IPS-18c (cell line): Measurements from ENCODE around the gene G3BP1.
A peak's percentile ranks its signal among the peaks of the same experiment; 100 is the strongest.
"Not testable (repeated sequence)": the region's sequence is repeated elsewhere in the genome, so short reads cannot be mapped to it uniquely, and the experiment has no call there.

Experiments
- H3K4me3 ChIP-seq: 2 replicates; pipeline ENCODE4 v1.7.0; 2013; ENCODE audit warnings: low read depth, mild to moderate bottlenecking, low read length, moderate library complexity; ENCODE audit not compliant: insufficient read depth
- H3K9me3 ChIP-seq: one replicate; pipeline ENCODE4 v1.6.1; 2013; ENCODE audit warnings: mild to moderate bottlenecking, low read length, moderate library complexity; ENCODE audit not compliant: control insufficient read depth, insufficient read depth

Gene G3BP1

DNA sequence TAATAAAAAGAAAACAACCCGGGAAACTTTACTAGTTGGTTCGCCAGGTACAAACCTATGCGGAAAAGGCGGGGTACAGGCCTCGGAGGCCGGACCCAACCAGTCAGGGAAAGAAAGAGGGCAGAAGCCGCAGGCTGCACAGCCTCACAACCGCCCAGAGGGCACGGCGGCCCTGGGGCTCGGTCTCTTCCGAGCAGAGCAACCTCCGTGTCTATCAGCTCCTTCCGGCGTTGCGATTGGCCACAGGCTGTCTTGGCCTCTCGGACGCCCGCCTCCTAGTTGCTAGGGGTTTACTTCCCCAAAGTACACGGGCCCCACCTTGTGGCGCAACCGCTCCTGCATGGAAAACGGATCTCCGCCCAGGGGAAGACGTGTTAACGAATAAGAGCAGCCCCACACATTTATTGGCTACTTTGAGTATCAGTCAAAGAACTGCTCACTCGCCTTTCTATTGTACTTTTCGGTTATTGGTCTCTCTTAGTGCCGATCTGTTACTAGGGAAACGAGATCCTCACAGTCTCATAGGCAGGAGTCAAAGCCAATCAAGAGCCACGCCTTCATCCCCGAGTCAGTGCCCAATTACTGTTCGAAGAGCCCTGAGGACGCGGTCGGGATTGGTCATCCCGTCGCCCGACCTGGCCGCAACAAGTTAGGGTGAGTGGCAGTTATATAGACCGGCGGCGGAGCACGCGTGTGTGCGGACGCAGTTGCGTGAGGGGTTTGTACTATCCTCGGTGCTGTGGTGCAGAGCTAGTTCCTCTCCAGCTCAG lies at the start of gene G3BP1:
Gene G3BP1, plus strand, starts transcription at position 696 of the 770 bp plus-strand sequence. CDS start 14,667 bp downstream, outside the sequence.
- H3K4me3 ChIP-seq = peak within 1 kb of the TSS; percentile 99
- no peaks in the 10 kb centered on the region for H3K9me3 ChIP-seq

DNA sequence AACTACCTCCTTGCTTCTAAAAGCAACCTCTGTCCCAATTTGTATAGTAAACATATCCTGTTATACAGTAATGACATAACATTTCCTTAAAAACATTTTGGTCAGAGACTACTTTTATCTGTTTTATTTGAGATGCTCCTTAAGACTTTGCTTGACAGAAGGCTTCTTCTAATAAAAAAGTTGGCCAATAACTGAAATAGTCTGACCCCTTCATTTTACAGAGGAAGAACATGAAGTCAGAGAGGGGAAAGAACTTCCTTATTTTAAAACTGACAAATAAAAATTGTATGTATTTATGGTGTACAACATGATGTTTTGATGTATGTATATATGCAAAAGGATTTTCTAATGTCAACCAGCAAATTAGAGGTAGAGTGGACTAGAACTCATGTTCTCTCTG lies 49.2 kb upstream of the G3BP1 start:
- H3K4me3 ChIP-seq = no peak overlapping the region

DNA sequence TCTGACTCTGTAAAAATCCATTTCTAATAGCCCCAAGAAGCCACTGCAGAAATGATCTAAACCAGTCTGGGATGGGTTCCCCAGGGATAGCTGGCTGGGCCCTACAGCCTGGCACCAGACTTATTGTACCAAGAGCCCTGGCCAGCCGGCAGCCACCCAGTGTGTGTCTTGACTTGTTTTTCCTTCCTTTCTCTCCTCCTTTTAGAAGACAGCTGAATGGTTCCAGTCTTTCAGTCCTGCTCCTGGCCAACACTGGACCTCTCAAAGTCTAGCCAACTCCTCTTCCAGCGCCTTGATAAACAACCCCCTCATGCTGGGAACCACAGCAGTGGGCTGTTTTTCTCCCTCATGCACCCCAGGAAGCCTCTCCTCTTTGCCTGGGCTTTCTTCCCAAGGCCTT lies 47.4 kb upstream of the G3BP1 start:
- H3K4me3 ChIP-seq = no peak overlapping the region

More for the DNA sequence above, 49.2 kb upstream of the G3BP1 start:
- no peaks in the 10 kb centered on the region for H3K9me3 ChIP-seq

DNA sequence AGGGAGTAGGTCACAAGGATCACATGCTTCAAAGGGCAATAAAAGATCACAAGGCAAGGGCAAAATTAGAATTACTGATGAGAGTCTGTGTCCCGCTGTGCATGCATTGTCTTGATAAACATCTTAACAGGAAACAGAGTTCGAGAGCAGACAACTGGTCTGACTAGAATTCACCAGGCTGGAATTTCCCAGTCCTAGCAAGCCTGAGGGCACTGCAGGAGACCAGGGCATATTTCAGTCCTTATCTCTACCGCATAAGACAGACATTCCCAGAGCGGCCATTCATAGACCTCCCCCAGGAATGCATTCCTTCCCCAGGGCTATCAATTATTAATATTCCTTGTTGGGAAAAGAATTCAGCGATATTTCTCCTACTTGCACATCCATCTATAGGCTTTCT lies 42.2 kb upstream of the G3BP1 start:
- not testable (repeated sequence) for H3K4me3 ChIP-seq, H3K9me3 ChIP-seq

More for the DNA sequence above, 47.4 kb upstream of the G3BP1 start:
- no peaks in the 10 kb centered on the region for H3K9me3 ChIP-seq

DNA sequence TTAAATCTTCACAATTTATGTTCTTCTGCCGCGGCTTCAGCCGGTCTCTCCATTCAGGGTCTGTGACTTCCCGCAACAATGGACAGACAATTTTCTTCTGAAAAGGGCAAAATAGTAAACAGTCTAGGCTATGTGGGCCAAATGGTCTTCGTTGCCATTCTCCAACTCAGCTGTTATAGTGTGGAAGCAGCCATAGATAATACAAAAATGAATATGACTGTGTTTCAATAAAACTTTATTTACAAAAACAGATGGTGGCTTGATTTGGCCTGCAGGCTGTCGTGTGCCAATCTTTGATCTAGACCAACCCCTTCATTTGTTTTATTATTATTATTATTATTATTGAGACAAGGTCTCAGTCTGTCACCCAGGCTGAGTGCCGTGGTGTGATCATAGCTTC lies 41.4 kb upstream of the G3BP1 start:
- Histone ChIP-seq H3K9me3 (peaks cover 2% of the 10 kb centered on the region), H3K4me3 (no peak overlapping the region)

DNA sequence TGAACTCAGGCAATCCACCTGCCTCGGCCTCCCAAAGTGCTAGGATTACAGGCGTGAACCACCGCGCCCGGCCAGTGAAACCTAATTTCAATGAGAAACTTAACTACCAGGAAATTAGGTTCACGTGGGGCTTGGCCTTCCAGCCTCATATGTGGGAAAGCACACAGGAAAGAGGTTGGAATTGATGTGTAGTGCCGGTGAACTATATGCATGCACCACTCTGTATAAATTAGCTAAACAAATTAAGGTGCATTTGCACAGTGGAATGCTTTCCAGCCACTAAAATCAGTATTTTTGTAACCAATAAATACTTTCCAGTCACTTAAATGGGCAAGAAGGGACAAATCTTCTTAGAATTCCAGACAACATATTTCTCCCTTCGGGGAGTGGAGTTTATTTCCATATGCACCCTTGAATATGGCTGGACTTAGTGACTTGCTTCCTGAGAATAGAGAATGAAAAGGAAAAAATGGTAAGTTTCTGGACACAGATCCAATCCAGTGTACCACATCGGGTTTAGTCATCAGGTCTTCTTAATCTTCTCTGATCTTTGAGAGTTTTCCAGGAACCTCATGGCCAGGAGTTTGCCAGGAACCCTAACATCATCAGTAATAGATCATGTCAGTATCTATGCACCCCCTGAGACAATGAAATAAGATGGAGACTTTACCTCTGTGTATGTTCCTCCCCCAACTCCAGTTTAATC lies 38.2 kb upstream of the G3BP1 start:
- Histone ChIP-seq H3K4me3 (no peak overlapping the region), H3K9me3 (peaks cover 2% of the 10 kb centered on the region)

DNA sequence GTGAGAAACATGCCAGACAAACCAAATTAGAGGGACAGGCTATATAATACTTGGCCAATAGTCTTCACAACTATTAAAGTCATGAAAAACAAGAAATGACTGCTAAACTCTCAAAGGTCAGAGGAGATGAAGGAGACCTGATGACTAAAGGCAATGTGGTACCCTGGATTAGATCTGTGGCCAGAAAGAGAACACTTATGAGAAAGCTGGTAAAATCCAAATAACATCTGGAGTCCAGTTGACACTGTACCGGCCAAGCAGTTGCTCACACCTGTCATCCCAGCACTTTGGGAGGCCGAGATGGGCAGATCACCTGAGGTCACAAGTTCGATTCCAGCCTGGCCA lies 37.7 kb upstream of the G3BP1 start:
- Histone ChIP-seq H3K9me3 (peaks cover 2% of the 10 kb centered on the region), H3K4me3 (no peak overlapping the region)

DNA sequence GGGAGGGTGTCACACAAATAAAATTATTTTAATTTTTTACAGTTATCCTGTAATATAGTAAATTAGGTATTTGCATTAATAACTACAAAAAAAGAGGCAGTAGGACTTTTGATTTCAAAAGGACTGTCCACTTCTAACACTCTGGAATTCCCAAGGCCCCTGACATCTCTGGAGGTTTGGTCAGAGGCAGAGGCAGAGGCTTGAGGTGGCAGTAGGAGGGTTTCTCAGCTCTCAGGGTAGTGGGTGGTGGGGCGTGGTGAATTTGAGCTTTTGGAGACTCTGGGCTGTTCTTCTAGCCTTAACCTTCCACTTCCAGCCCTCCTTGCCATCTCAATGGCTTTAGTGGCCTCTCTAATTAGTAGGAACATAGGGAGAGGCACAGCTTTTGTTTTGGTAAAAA lies 36.1 kb upstream of the G3BP1 start:
- H3K4me3 ChIP-seq = no peak overlapping the region

DNA sequence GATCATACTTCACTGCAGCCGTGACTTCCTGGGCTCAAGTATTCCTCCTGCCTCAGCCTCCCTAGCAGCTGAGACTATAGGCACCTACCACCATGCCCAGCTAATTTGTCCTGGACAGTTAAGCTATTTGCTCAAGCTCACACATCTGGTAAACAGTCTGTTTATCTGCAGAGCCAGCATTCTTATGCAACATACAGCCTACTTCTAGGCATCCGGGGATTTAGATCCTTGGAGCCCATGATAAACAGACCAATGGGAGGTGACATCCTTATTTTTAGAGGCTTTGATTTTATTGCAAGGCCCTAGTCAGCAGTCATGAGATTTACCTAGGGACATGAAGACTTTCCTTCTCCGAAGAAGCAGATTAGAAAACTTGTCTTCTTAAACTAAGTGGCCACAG lies 34.3 kb upstream of the G3BP1 start:
- Histone ChIP-seq H3K4me3 (no peak overlapping the region), H3K9me3 (peaks cover 2% of the 10 kb centered on the region)

More for the DNA sequence above, 36.1 kb upstream of the G3BP1 start:
- H3K9me3 ChIP-seq = peaks cover 2% of the 10 kb centered on the region

DNA sequence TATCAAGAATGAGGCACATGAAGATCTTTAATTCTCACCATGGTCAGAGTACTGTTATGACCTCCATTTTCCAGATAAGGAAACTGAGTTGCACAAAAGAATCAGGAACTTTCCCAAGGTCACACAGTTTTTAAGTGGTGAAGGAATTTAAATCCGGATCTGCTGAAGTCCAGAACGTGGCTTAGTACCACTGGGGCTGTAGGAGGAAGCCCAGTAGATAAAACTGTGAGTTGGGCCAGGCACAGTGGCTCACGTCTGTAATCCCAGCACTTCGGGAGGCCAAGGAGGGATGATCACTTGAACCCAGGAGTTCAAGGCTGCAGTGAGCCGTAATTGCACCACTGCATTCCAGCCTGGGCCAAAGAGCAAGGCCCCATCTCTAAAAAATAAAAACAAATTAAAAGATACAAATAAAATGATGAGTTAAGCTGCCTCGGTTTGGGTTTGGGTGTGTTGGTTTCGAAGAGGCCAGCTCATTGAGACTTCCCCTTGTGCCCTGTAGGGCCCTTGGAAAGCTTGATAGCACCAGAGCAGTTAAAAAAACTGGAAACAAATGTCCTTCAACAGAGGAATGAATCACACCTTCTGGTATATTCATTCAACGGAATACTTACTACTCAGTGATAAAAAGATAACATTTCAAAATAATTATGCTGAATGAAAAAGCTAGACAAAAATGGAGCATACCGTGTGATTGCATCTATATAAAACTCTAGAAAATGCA lies 33.5 kb upstream of the G3BP1 start:
- no peak overlapping the region for H3K4me3 ChIP-seq
- H3K9me3 ChIP-seq = peaks cover 2% of the 10 kb centered on the region

DNA sequence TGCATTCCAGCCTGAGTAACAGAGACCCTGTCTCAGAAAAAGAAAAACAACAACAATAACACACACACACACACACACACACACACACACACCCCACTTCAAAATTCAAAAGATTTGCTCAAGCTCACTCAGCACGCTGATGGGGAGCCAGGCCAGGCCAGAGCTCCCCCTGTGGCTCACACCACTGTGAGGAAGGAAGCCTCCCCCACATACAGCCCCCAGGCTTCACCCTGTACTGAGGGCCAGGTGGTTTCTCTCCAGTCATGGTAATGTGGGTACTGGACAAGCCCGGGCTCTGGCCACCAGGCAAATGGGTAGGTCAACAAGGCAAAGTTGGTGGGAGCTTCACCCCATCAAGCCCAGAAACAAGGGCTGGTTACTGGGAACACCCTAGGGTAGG lies 32.4 kb upstream of the G3BP1 start:
- H3K4me3 ChIP-seq = no peak overlapping the region; the same call in 1 of the 2 replicates
- H3K9me3 ChIP-seq = peaks cover 2% of the 10 kb centered on the region

DNA sequence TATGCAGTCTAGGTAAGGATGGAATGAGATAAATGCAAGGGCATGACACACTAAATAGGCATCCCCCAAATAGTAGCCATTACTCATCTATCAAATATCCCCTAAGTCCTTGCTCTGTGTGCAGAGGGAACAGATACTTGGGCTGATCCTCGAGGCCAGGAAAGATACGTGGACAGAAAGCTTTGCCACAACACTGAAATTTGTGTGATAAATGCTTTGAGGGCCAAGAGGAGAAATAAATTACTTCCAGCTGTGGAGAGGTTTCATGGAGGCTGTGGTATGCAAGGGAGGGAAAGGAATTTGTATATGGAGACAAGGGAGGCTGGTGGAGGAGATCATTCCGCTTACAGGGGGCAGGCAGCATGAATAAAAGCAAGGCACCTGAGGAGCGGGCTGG lies 31.8 kb upstream of the G3BP1 start:
- no peak overlapping the region for H3K4me3 ChIP-seq
- H3K9me3 ChIP-seq = peaks cover 2% of the 10 kb centered on the region

DNA sequence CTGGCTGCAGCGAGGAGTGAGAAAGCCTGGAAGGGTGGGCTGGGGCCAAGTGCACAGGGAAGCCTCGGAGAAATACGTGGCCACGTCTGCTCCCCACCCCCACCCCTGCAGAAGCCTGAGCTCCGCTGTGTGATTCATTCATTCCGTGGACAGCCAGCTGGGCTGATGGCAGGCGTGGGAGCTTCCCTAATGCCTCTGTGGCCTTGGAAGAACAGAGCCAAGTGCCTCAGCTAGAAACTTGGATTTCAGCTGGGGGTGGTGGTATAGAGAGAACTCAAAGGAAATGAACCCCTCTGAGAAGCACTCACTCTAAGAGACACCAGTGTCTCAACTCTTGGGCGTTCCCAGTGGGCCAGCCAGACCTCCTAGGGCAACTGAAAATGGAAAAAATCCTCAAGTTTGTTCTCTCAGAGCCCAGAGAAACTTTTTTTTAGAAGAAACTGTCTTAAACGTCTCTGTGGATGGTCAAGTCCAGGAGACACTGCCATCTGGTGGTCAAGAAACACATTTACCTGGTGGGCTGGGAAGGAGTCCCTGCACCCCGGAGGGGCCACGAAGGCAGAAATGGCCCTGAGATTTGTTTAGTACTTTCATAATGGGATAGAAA lies 31.3 kb upstream of the G3BP1 start:
- Histone ChIP-seq H3K9me3 (peaks cover 2% of the 10 kb centered on the region), H3K4me3 (no peak overlapping the region)

DNA sequence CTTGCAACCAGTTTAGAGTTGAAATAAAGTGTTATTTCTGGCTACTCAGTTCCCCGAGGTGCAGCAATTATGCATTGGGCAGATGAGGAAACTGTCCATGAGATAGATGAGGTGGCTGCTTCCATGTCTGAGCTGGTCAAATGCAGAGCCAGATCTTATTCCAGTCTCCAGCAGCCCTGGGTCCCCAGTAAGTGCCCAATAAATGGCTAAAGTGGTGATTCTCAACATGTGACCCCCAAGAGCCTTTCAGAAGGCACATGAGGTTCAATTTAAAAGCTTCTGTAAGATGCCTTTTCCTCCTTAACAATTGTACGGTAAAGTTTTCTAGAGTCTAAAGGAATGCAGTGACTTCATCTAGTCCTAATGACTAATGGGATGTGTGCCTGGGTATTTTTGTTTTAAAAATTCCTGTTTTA lies 30.8 kb upstream of the G3BP1 start:
- Histone ChIP-seq H3K9me3 (peaks cover 2% of the 10 kb centered on the region), H3K4me3 (no peak overlapping the region)

DNA sequence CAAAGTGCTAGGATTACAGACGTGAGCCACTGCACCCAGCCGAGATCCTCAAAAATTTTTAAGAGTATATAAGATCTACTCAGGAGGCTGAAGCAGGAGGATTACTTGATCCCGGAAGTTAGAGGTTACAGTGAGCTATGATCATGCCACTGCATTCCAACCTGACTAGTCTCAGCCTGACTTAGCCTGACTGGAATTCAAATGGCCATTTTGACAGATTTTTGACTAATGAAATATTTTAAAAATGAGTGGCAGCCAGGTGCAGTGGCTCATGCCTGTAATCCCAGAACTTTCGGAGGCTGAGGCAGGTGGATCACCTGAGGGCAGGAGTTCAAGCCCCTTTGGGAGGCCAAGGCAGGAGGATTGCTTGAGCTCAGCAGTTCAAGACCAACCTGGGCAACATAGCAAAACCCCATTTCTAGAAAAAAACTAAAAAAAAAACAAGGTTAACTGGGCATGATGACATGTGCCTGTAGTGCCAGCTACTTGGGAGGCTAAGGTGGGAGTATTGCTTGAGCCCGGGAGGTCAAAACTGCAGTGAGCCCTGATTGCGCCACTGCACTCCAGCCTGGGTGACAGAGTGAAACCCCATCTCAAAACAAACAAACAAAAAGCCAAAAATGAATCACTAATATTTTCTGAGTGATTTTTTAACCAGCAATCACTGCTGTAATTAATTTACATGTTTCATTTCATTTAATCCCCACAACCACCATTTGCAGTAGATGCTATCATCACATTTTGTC lies 29.9 kb upstream of the G3BP1 start:
- Histone ChIP-seq H3K9me3 (peaks cover 2% of the 10 kb centered on the region), H3K4me3 (no peak overlapping the region)

DNA sequence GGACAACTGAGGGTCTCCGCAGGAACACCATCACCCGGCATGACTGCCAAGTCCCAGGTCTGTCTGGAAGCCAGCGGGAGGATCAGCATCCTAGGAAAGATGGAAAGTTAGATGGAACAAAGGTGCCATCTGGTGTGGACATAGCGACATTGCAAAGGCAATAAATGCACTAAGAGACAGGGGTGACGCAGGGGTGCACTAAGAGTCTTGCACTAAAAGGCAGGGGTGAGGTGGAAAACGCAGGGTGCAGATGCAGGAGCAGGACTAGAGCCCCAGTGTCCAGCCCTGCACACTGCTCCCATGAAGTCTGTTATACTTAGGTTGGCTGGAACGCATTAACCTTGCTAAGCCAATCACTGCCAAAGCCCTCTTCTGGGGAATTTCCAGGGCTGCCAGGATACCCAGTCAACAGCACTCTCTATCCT lies 28.9 kb upstream of the G3BP1 start:
- H3K4me3 ChIP-seq = no peak overlapping the region

DNA sequence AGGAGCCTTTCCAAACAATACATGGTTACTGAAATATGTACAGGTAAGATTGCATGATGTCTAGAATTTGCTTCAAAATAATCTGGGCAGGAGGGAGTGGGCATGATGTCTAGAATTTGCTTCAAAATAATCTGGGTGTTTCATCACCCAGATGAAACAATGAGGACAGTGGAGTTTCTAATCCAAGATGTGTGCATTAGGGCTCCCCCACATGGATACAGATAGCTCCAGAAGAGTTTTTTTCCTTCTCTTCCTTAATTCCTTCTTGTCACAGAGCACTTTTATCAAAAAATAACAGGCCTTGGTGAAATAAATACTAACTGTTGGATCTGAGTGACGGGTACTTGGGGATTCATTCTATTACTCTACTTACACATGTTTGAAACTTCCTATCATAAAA lies 28.2 kb upstream of the G3BP1 start:
- H3K4me3 ChIP-seq = no peak overlapping the region
- H3K9me3 ChIP-seq = peaks cover 2% of the 10 kb centered on the region

More for the DNA sequence above, 28.9 kb upstream of the G3BP1 start:
- peaks cover 2% of the 10 kb centered on the region for H3K9me3 ChIP-seq
